WERI-Rb-1 (cell line): ENCODE data around the gene MED12.

Experiments used
- DNase-seq: peaks from one replicate; pipeline ENCODE4 v3.0.0-alpha.2; 2020
- H3K27ac ChIP-seq: fragments of 250-450 bp; sonication (Bioruptor Pico); 2 replicates; pipeline ENCODE4 v1.5.1; 2020; ENCODE audit warnings: mild to moderate bottlenecking, moderate library complexity
- H3K27me3 ChIP-seq: fragments of 250-450 bp; sonication (Bioruptor Pico); 2 replicates; pipeline ENCODE4 v1.5.1; 2021; ENCODE audit warnings: mild to moderate bottlenecking, low read depth, moderate library complexity; ENCODE audit not compliant: insufficient read depth, severe bottlenecking
- H3K36me3 ChIP-seq: fragments of 250-450 bp; sonication (Bioruptor Pico); 2 replicates; pipeline ENCODE4 v1.5.1; 2020; ENCODE audit warnings: mild to moderate bottlenecking, moderate library complexity
- H3K4me3 ChIP-seq: 2 replicates; pipeline ENCODE4 v1.5.1; 2011; ENCODE audit warnings: low read depth, mild to moderate bottlenecking, control low read depth, low read length
- H3K9me3 ChIP-seq: fragments of 250-450 bp; sonication (Bioruptor Pico); 2 replicates; pipeline ENCODE4 v1.5.1; 2021; ENCODE audit warnings: mild to moderate bottlenecking, moderate library complexity; ENCODE audit not compliant: severe bottlenecking
- TF ChIP-seq, protein P1 (sequence below): IDR thresholded peaks from 2 replicates; pipeline ENCODE4 v1.5.1; 2011; ENCODE audit warnings: low read depth, mild to moderate bottlenecking, control low read depth, inconsistent platforms, low read length

Gene MED12

DNA sequence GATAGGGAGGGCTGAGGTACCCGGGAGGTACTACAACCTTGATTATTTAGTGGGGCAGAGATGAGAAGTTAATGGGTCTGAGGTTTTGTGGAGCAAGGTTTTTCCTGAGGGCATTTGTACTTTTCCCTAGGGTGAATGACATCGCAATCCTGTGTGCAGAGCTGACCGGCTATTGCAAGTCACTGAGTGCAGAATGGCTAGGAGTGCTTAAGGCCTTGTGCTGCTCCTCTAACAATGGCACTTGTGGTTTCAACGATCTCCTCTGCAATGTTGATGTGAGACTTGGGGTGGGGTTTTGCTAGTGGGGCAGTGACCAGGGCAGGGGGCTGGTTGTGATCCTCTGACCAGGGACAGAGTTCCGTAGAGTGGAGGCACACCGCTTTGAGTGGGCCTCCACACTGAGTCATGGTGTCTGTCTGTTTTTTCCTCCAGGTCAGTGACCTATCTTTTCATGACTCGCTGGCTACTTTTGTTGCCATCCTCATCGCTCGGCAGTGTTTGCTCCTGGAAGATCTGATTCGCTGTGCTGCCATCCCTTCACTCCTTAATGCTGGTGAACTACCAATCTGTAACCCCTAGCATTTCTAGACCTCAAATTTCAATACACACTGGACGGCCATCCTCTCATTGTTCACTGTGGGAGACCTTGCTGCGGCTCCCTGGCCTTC lies 9.9 kb downstream of the MED12 start:
- Histone ChIP-seq H3K27ac (no peak overlapping the region), H3K9me3 (no peaks in the 10 kb centered on the region), H3K4me3 (no peak overlapping the region), H3K36me3 (peaks cover 63% of the 10 kb centered on the region), H3K27me3 (peaks cover 3% of the 10 kb centered on the region)
- TF ChIP-seq, protein P1, sequence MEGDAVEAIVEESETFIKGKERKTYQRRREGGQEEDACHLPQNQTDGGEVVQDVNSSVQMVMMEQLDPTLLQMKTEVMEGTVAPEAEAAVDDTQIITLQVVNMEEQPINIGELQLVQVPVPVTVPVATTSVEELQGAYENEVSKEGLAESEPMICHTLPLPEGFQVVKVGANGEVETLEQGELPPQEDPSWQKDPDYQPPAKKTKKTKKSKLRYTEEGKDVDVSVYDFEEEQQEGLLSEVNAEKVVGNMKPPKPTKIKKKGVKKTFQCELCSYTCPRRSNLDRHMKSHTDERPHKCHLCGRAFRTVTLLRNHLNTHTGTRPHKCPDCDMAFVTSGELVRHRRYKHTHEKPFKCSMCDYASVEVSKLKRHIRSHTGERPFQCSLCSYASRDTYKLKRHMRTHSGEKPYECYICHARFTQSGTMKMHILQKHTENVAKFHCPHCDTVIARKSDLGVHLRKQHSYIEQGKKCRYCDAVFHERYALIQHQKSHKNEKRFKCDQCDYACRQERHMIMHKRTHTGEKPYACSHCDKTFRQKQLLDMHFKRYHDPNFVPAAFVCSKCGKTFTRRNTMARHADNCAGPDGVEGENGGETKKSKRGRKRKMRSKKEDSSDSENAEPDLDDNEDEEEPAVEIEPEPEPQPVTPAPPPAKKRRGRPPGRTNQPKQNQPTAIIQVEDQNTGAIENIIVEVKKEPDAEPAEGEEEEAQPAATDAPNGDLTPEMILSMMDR, result no peak
- DNase-seq, result no peak

GRCh38 chrX:71128915-71129765 lies 10.7 kb downstream of the MED12 start:
- Histone ChIP-seq H3K4me3 (no peak overlapping the region), H3K27me3 (peaks cover 3% of the 10 kb centered on the region), H3K27ac (no peak overlapping the region), H3K36me3 (peaks cover 58% of the 10 kb centered on the region), H3K9me3 (no peaks in the 10 kb centered on the region)
- DNase-seq, result peak; percentile 60
- TF ChIP-seq, protein P1, result peak; percentile 89

DNA sequence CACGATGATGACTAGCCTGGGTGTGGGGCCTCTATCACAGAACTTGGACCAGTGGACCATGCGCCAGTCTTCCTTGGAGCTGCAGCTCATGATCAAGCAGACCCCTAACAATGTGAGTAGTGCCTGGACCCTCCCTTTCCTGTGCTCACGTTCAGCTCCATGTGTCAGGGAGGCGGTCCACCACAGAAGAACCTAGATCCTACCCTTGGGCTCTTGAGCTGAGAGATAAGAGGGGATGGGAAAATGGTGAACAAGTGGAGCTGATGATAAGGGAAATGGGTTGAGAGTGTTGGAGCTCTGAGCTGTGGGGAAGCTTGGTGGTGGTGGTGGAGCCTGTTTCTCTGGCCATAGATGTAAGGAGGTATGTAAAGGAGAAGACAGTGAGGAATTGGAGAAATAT lies 13.1 kb downstream of the MED12 start:
- H3K27me3 ChIP-seq, result peaks cover 3% of the 10 kb centered on the region
- TF ChIP-seq, protein P1, result no peak
- H3K27ac ChIP-seq, result no peak overlapping the region
- DNase-seq, result no peak
- peaks cover 44% of the 10 kb centered on the region for H3K36me3 ChIP-seq
- H3K9me3 ChIP-seq, result no peaks in the 10 kb centered on the region
- no peak overlapping the region for H3K4me3 ChIP-seq

- no peak overlapping the region for H3K4me3 ChIP-seq
- H3K36me3 ChIP-seq, result peaks cover 16% of the 10 kb centered on the region
- no peak overlapping the region for H3K27ac ChIP-seq
- no peaks in the 10 kb centered on the region for H3K9me3 ChIP-seq
- no peak for DNase-seq
- TF ChIP-seq, protein P1, result no peak
- peaks cover 4% of the 10 kb centered on the region for H3K27me3 ChIP-seq
Measured at GRCh38 chrX:71140440-71140839, 22.0 kb downstream of the MED12 start.

DNA sequence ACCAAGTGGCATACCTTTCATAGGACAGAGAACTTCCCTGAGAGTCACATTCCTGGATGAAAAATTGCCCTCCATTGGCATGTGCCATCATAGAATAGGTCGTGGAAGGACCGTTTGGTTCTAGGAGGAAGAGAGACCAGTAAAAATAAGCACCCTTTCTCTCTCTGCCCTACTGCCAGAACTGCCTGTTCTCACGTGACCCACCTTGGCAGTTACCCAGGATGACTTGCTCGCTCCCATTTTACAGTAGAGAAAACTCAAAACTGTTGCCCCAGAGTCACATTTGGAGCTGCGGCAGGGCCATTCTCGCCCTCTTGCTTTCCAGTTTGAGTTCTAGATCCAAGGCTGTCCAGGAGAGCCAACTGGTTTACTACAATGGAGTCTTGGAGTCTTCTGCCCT lies 25.1 kb downstream of the MED12 start:
- DNase-seq, result no peak
- Histone ChIP-seq H3K36me3 (peaks cover 5% of the 10 kb centered on the region; the same call in 1 of the 2 replicates), H3K27me3 (peaks cover 11% of the 10 kb centered on the region), H3K27ac (no peak overlapping the region), H3K9me3 (no peaks in the 10 kb centered on the region), H3K4me3 (no peak overlapping the region)
- TF ChIP-seq, protein P1, result no peak
